ENCODE measurements around the gene FKBP15. TPM values are rescaled to one million over a fixed set of nuclear protein-coding genes. Genes with fewer than 3 reads are reported as not detected.

Gene FKBP15
- total and polyA plus RNA-seq, 2 of the 13 experiments (the other 11 are each of a cell fraction or from before 2014, with no cell fraction given) = 12.3 to 18.6 TPM

DNA sequence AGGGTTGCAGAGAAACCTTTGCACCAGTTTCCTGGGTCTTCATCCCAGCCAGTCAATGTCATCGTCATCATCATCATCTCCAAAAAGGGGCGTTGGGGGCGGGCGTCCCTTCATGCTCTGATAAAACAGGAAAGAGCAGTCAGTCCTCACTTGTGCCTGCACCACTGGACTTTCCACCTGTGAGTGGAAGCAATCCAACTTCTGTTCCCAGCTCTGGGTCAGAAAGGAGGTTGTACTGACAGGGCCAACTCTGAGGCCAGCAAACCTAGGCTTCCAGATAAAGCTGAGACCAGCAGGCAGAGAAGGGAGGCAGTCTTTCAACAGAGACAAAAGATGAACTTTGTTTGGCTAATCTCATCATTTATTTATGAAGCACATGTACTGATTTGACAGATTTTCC is 55.0 kb downstream of the FKBP15 start:
- WGBS (ENCODE audit: low lambda C conversion rate) = 100% methylated on average over 4 of the region's 4 CpGs
- no peaks in the 10 kb centered on the region for H3K27me3 ChIP-seq (ENCODE audit: control insufficient read depth in 1 of 2, insufficient read depth in 2 of 2, low read length in 2 of 2)
- no peak overlapping the region for H2AFZ ChIP-seq (ENCODE audit: low read length)
- H4K20me1 ChIP-seq (ENCODE audit: insufficient read depth, low read length) = no peaks in the 10 kb centered on the region
- DNase-seq (ENCODE audit: low spot score) (no peak), FAIRE-seq (no peak), ATAC-seq (no peak)
- no peaks in the 10 kb centered on the region for H3K9me3 ChIP-seq (ENCODE audit: low read length)
- H3K36me3 ChIP-seq (replicated peaks in 1 of 2; ENCODE audit: control insufficient read depth in 1 of 2, insufficient read depth in 2 of 2, low read length in 2 of 2) = peaks cover 38 to 82% of the 10 kb centered on the region in 2 experiments
- ChIA-PET POLR2A (no interaction called here), CTCF (ENCODE audit: low intra/inter-chr PET ratio, low total read pairs) (no interaction called here)
- no peak overlapping the region for H3K4me3 ChIP-seq (replicated peaks in 1 of 3; ENCODE audit: insufficient read depth in 1 of 3, low read depth in 2 of 3, low read length in 3 of 3)
- H3K79me2 ChIP-seq (ENCODE audit: insufficient read depth, low read length) = no peaks in the 10 kb centered on the region
- BruUV-seq (replicated peaks) = no TSS peak
- TF ChIP-seq PHF20 (CRISPR knock-in tag; IDR thresholded peaks at IDR 0.05) (no peak), SMAD9 (CRISPR knock-in tag; IDR thresholded peaks at IDR 0.05) (no peak), ZNF143 (CRISPR knock-in tag; IDR thresholded peaks at IDR 0.05) (no peak), ZNF749 (CRISPR knock-in tag; IDR thresholded peaks at IDR 0.05; ENCODE audit: borderline replicate concordance) (no peak), SOX6 (IDR thresholded peaks at IDR 0.05) (no peak), SOX6 (CRISPR knock-in tag; IDR thresholded peaks at IDR 0.05) (no peak), ZSCAN30 (CRISPR knock-in tag; IDR thresholded peaks at IDR 0.05) (no peak), ZNF44 (CRISPR knock-in tag; IDR thresholded peaks at IDR 0.05) (no peak), ZNF792 (CRISPR knock-in tag; IDR thresholded peaks at IDR 0.05) (no peak), ZNF33A (CRISPR knock-in tag; IDR thresholded peaks at IDR 0.05; ENCODE audit: borderline replicate concordance) (no peak), ARID3A (IDR thresholded peaks at IDR 0.05; ENCODE audit: low read depth, low read length) (no peak), ZFYVE20 (CRISPR knock-in tag; IDR thresholded peaks at IDR 0.05; ENCODE audit: borderline replicate concordance, low read depth) (no peak)
- TF ChIP-seq, protein P1, sequence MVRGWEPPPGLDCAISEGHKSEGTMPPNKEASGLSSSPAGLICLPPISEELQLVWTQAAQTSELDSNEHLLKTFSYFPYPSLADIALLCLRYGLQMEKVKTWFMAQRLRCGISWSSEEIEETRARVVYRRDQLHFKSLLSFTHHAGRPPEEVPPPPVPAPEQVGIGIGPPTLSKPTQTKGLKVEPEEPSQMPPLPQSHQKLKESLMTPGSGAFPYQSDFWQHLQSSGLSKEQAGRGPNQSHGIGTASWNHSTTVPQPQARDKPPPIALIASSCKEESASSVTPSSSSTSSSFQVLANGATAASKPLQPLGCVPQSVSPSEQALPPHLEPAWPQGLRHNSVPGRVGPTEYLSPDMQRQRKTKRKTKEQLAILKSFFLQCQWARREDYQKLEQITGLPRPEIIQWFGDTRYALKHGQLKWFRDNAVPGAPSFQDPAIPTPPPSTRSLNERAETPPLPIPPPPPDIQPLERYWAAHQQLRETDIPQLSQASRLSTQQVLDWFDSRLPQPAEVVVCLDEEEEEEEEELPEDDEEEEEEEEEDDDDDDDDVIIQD (CRISPR knock-in tag; IDR thresholded peaks at IDR 0.05; ENCODE audit: low read depth) = no peak
- TF ChIP-seq, protein P2, sequence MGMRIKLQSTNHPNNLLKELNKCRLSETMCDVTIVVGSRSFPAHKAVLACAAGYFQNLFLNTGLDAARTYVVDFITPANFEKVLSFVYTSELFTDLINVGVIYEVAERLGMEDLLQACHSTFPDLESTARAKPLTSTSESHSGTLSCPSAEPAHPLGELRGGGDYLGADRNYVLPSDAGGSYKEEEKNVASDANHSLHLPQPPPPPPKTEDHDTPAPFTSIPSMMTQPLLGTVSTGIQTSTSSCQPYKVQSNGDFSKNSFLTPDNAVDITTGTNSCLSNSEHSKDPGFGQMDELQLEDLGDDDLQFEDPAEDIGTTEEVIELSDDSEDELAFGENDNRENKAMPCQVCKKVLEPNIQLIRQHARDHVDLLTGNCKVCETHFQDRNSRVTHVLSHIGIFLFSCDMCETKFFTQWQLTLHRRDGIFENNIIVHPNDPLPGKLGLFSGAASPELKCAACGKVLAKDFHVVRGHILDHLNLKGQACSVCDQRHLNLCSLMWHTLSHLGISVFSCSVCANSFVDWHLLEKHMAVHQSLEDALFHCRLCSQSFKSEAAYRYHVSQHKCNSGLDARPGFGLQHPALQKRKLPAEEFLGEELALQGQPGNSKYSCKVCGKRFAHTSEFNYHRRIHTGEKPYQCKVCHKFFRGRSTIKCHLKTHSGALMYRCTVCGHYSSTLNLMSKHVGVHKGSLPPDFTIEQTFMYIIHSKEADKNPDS (CRISPR knock-in tag; IDR thresholded peaks at IDR 0.05) = no peak
- no peak overlapping the region for H3K4me2 ChIP-seq (ENCODE audit: low read depth, low read length)
- no peaks in the 10 kb centered on the region for H3K4me1 ChIP-seq (ENCODE audit: insufficient read depth, low read length)
- intact Hi-C loops (cut with micrococcal nuclease; ENCODE audit: unreplicated experiment) = no loop called here
- in situ Hi-C loops (cut with HindIII; ENCODE audit: extremely low pct_ligation_motif_present, low pct_unique_long_range_greater_than_20kb) = no loop called here
- no peak overlapping the region for H3K27ac ChIP-seq (ENCODE audit: extremely low read length, insufficient read depth, low read length)
- no peak overlapping the region for H3K9ac ChIP-seq (ENCODE audit: insufficient read depth, low read depth, low read length)

Data from HepG2 (cell line).